ENCODE results near the gene MBIP. TPM values are rescaled to one million over a fixed set of nuclear protein-coding genes. Genes with fewer than 3 reads are reported as not detected.
A peak's percentile ranks its signal among the peaks of the same experiment; 100 is the strongest.
"Not testable (repeated sequence)": the region's sequence is repeated elsewhere in the genome, so short reads cannot be mapped to it uniquely, and the experiment has no call there.

MBIP gene, protein sequence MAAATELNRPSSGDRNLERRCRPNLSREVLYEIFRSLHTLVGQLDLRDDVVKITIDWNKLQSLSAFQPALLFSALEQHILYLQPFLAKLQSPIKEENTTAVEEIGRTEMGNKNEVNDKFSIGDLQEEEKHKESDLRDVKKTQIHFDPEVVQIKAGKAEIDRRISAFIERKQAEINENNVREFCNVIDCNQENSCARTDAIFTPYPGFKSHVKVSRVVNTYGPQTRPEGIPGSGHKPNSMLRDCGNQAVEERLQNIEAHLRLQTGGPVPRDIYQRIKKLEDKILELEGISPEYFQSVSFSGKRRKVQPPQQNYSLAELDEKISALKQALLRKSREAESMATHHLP
- polyA plus RNA-seq (2013, experiment 1 of 2; ENCODE audit: insufficient read length) = 16.9 TPM
- polyA plus RNA-seq (2013, experiment 2 of 2; ENCODE audit: insufficient read length) = 14.8 TPM

DNA sequence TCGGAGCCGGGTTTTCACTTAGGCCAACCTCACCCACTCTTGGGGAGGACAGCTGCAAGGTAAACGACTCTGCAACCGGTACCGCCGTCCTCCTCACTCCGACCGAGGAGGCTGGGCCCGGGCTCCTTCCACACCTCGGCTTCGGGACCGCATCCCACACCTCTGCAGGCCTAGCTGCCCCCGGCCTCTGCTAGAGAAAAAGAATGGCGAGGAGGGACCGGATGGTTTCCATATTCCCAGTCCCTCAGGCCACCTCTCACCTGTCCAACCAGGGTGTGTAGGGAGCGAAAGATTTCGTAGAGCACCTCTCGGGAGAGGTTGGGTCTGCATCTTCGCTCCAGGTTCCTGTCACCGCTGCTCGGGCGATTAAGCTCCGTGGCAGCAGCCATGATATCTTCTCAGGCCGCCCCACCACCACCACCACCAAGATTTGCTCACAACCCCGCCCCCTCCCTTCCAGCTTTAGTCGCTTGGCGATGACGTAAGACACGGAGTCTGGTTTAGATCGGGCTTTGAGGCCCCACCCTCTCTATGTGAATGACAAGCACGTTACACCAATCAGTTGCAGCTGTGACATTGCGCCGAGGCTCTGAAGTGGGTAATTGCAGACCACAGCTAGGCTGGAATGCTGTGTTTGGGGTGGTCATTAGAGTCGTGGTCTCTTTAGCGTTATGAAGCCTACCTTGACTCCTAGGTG, at the start of gene MBIP:
TSS of gene MBIP (minus strand) at position 438 of the 697 bp plus-strand sequence. CDS start at position 389, 49 bp downstream.
- DNase-seq = peak; percentile 98

GRCh38 chr14:36367985-36368774, 47.7 kb upstream of the MBIP start:
- DNase-seq = no peak

DNA sequence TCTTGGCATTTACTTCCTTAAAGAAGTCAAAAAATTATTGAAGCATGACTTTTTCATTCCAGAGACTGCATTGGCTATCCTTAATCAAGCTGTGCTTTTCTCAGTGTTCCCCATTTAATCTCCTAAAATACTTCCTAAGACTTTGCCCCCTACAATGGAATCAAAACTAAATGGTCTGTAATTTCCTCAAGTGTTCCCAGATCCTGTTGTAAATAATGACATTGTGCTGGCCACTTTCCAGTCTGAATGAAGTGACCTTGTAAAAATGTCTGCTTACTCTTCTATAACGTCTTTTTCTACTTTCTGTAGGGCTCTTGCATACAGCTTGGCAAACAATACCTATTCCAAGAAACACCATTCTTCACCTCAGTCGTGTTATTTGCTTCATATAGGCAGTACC, 45.3 kb upstream of the MBIP start:
- DNase-seq = no peak

DNA sequence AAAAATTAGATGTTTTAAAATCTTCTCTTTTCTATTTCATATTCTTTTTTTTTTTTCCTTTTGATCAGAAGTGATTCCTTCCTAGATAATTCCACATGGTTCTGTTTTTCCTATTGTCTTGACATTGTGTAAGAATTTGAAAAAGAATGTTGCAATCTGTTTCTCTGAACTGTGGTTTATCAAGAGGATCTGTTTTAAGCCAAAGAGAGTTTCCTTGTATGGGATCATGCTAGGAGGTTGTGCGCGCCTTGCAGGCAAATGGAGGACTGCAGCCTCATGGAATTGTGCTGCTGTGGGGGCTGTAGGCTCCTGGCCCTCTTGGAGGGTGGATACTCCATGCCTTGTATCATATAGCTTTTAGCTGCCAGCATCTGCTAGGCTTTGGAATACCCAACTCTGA, 43.3 kb upstream of the MBIP start:
- DNase-seq = no peak

DNA sequence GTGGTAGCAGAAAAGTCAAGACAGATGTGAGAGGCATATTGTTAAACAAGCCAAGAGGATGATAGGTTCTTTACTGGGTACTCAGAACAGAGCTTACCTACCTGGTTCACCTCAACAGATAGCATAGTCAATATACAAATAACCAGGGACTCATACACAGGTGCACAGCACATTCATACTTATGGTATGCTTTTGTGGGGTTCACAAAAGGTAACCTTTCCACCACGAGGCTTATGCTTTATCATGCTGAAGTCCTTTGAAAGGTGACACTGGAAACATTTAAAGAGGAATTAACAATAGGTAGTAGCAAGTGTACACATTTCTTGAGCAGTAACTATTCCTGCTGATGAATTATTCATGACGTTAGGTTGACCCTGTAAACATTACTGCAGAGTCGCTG, 42.2 kb upstream of the MBIP start:
- DNase-seq = no peak

DNA sequence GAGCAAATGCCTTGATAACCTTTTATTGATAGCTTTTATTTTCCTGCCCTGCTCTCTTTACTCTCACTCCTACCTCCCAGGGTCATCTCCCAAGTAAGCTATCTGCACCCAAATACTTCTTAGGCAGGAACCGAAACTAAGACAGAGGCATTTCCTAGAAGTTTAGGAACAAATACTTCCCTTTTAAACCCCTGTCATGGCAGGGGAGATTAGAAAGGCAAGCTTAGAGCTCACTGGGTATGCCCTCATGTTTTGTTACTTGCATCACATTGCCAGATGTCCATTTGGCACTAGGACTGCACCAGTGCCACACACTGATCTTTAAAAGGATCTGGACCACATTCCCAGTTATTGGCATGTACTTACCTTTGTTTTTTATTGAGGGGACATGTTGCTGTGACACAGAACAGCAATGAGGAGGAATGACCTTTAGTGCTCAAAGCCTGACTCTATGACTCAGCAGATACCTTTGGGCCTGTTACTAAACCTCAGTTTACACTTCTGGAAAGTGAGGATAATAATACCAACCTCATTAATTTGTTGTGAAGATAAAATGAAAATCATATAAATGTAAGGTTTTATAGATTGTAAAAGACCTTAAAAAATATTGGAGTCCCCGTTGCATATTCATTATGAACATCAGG, 40.9 kb upstream of the MBIP start:
- DNase-seq = no peak

- DNase-seq = no peak
Observed at GRCh38 chr14:36356862-36357261, 36.4 kb upstream of the MBIP start.

GRCh38 chr14:36346052-36346451, 25.6 kb upstream of the MBIP start:
- no peak for DNase-seq

- DNase-seq = peak; percentile 3
Observed at GRCh38 chr14:36344211-36344610, 23.8 kb upstream of the MBIP start.

DNA sequence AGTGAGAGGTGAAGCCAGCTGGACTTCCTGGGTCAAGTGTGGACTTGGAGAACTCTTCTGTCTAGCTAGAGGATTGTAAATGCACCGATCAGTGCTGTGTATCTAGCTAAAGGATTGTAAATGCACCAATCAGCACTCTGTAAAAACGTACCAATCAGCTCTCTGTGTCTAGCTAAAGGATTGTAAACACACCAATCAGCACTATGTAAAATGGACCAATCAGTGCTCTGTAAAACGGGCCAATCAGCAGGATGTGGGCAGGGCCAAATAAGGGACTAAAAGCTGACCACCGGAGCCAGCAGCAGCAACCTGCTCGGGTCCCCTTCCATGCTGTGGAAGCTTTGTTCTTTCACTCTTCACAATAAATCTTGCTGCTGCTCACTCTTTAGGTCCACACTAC, 21.4 kb upstream of the MBIP start:
- not testable (repeated sequence) for DNase-seq

DNA sequence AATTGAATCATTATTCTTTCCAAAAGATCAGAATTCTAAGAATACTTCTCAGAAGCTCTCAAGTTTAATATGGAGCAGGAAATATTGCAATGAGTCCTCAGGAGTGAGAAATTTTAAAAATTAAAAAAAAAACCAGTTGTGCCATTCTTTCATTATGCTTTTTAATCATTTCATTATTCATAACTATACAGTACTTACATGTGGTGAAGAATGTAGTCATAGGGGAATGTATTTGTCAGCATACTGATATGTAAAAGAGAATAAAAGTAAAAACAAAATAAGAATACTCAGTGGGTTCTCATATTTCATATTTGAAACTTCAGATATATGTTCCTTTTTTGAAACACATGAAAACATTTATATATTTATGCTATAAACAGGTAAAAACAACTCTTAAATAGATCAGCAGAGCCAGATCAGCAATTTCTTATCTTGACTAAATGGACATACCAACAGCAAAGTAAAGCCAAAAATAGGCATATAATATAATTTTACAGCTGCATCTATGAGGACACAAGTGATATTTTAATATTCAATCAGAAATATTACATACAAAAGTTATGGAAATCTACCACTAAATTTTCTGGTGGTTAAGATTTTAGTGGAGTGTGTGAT, 19.9 kb upstream of the MBIP start:
- DNase-seq = no peak

DNA sequence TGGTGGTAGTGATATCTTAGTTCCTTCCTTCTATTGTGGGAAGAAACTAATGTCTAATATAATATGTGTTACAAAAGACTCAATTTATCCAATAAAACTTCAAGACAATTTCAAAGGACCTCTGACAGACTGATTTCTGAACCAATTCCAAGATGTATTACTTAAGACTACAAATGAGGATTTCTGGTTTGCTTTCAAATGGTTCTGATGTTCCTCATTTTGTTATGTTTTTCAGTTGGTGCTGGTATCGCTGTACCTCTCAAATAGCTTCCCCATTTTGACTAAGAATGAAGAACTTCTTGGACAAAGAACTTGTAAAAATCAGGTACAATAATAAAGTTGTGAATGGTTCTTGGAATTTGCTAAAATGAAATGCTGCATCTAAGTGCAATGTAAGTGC, 19.4 kb upstream of the MBIP start:
- no peak for DNase-seq

- DNase-seq = no peak
Observed at GRCh38 chr14:36333119-36333518, 12.7 kb upstream of the MBIP start.

- not testable (repeated sequence) for DNase-seq
Observed at GRCh38 chr14:36327573-36327972, 7.1 kb upstream of the MBIP start.

- DNase-seq = no peak
Observed at GRCh38 chr14:36325853-36326252, 5.4 kb upstream of the MBIP start.

DNA sequence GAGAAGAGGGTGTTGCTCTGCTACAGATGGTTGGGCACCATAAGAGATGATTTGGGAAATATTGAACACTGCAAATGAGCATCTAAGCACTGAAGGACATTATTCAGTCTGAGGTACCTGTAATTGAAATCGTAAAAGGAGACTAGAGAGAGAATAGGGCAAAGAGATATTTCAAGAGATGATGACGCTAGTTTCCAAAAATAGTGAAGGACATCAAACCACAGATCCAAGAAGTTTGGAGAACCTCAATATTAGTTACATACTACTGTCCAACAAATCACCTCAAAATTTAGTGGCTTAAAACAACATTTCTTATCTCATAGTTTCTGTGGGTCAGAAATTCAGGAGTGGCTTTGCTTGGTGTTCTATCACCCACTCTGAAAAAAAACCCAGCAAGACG, 4.5 kb upstream of the MBIP start:
- DNase-seq = no peak

- no peak for DNase-seq
Observed at GRCh38 chr14:36320897-36321381, 502 bp upstream of the MBIP start.

DNA sequence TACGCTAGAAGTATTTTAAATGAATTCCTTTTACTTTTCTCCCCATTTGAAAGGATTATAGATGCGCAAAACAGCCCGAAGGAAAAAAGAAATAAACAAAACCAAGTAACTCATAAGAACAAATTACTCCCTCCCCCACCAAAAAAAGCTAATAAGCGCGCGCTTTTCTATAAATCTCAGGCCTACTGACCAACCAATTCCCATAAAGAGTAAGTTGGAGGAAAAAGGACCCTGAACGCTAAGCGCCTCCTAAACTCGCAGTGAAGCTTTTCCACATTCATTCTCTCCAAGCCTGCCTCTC, 588 bp downstream of the MBIP start:
- DNase-seq = no peak

DNA sequence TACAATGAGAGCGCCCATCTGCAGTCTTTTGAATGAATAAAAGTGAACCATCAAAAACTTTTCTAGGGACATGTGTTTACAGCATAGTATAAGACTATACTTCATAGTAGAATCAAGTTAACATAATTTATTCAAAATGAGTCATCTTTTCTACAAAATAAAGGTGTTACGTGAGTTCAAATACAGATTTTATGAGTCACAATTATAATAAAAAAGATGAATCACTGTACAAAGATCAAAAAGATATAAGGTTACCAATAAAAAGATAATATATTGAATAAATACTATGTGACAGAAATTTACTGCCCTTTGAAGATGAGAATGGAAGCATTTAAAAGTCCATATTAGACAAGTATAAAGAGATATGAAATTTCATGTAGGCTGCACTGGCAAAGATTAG, 2.8 kb downstream of the MBIP start:
- peak; percentile 4 for DNase-seq

- DNase-seq = no peak
Observed at GRCh38 chr14:36316131-36316530, 4.3 kb downstream of the MBIP start.

DNA sequence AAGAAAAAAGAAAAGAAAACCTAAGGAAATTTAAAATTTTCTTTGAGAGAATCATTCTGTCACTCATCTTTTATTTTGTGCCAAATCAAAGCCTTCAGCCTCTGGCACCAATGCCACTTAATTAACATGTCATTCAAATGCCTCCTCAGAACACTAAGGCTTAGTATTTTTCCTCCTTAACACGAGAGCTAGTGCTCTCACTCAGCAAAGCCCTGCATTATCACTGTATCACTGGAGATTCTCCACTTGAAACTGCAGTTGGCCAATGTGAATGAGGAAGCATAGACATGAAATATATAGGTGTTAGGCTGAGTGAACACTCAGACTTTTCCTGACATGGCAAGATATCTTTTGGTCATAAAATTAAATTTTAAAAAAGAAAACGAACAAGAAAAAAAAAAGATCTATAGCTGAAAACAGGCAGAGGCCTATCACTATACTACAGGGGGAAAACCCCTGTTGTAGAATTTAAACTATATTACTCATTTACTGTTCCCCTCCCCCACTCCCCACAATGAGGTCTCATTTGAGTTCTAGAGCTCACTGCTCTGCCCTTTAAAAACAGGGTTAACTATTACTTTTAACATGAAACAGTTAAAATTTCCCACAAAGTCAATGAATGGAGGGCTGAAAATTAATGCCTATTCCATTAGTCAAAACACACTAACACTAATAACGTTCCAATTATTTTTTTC, 5.1 kb downstream of the MBIP start:
- DNase-seq = no peak

DNA sequence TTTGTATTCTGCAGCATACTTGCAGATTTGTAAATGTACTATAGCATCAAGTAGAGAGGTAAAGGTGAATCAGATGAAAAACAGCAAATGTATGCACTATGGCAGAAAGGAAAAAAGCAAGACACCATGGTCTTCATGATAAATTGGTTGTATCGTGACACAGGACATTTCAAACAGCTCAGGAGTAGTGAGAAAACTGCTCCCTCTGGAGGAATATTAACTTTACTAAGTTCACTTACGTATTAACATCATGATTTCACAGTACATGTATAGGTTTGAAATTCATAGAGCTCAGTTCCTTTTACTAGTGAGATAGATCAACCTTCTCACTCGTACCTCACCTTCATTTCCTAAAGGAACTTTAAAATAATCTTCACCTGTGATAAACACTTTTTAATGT, 6.5 kb downstream of the MBIP start:
- DNase-seq = no peak
